Dendritic cell treated with granulocyte-macrophage colony-stimulating factor and Interleukin-4, amounts not matched to agents 40 ng/mL and 50 ng/mL, for 4 days (primary cell): ENCODE measurements around the gene BMP10.

Experiments
- H3K27ac Mint-ChIP-seq: one replicate; pipeline ENCODE4 v1.8.0; 2022; ENCODE audit warnings: mild to moderate bottlenecking, mixed read lengths
- H3K27me3 Mint-ChIP-seq: one replicate; pipeline ENCODE4 v1.8.0; 2022; ENCODE audit warnings: mild to moderate bottlenecking, mixed read lengths
- H3K36me3 Mint-ChIP-seq: one replicate; pipeline ENCODE4 v1.8.0; 2022; ENCODE audit warnings: low read depth, mixed read lengths
- H3K4me1 Mint-ChIP-seq: one replicate; pipeline ENCODE4 v1.8.0; 2022; ENCODE audit warnings: low read depth, mixed read lengths
- H3K4me3 Mint-ChIP-seq: one replicate; pipeline ENCODE4 v1.8.0; 2022; ENCODE audit warnings: mild to moderate bottlenecking, moderate library complexity, mixed read lengths
- H3K9me3 Mint-ChIP-seq: one replicate; pipeline ENCODE4 v1.8.0; 2022; ENCODE audit warnings: mixed read lengths
- intact Hi-C: fragments of 100-400 bp; cut with micrococcal nuclease; formaldehyde crosslinking; loops from one replicate; pipeline ENCODE4 v1.15.0; 2022

The BMP10 gene, protein sequence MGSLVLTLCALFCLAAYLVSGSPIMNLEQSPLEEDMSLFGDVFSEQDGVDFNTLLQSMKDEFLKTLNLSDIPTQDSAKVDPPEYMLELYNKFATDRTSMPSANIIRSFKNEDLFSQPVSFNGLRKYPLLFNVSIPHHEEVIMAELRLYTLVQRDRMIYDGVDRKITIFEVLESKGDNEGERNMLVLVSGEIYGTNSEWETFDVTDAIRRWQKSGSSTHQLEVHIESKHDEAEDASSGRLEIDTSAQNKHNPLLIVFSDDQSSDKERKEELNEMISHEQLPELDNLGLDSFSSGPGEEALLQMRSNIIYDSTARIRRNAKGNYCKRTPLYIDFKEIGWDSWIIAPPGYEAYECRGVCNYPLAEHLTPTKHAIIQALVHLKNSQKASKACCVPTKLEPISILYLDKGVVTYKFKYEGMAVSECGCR

DNA sequence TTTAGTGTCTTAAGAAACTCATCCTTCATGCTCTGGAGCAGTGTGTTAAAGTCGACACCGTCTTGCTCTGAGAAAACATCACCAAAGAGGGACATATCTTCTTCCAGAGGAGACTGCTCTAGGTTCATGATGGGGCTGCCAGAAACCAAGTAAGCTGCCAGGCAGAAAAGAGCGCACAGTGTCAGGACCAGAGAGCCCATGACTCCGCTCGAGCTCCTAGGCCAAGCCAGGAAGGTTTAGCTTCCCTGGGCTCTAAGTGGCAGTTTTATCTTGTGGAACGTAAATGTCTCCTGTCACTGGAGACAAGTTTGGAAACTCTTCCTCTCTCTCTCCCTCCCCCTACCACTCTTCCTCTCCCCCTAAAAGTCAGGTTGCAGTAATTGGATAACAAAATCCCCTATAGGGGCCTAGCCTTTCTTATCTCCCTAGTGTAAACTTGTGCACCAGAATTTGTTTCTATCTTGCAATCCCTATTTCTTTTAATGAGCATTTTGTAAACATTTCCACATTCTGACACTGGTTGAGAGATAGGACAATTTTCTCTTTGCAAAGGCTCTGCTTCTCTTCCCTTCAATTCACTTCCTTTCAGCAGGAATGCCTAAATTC, at the start of gene BMP10:
TSS of gene BMP10 (minus strand) at position 239 of the 606 bp plus-strand sequence. CDS start at position 200, 39 bp downstream.
- Mint-ChIP-seq H3K36me3 (no peaks in the 10 kb centered on the region), H3K27ac (peak within 1 kb of the TSS; percentile 39), H3K4me1 (peaks cover 7% of the 10 kb centered on the region), H3K27me3 (no peaks in the 10 kb centered on the region), H3K4me3 (no peak within 1 kb of the TSS), H3K9me3 (no peaks in the 10 kb centered on the region)
- intact Hi-C loops, result no loop called here

DNA sequence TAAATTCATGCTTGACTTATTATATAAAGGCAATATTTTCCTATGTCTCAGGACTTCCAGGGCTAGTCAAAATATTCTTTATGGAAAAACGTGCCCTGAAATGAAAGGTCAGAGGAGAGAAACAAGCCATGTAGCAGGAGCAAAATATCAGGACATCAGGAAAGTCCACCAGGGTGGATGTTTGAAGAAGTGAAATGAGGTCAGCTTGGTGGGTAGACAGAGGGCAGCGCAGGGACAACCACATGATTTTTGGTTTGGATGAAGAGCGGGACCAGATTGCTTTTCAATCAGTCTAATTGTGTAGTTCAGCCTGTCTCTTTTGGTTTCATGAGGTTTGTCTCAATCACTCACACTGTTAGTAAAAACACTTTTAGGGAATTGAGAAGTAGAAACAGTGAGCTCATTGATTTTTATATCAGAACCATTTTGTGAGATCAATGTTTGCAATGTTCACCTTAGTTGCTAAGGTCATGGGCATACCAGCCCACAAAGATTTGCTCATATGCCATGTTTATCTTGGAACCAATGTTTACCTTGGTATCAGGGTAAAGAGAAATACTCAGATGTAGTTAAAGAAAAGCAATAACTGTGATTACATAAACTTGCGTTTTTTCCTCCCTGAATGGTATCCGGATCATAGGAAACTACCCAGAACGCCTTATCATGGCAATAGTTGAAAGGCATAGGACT, 49.4 kb upstream of the BMP10 start:
- peaks cover 5% of the 10 kb centered on the region for H3K4me1 Mint-ChIP-seq
- no peaks in the 10 kb centered on the region for H3K27me3 Mint-ChIP-seq
- H3K36me3 Mint-ChIP-seq, result no peaks in the 10 kb centered on the region
- H3K27ac Mint-ChIP-seq, result no peak overlapping the region
- intact Hi-C loops, result no loop called here
- no peaks in the 10 kb centered on the region for H3K9me3 Mint-ChIP-seq
- no peak overlapping the region for H3K4me3 Mint-ChIP-seq

DNA sequence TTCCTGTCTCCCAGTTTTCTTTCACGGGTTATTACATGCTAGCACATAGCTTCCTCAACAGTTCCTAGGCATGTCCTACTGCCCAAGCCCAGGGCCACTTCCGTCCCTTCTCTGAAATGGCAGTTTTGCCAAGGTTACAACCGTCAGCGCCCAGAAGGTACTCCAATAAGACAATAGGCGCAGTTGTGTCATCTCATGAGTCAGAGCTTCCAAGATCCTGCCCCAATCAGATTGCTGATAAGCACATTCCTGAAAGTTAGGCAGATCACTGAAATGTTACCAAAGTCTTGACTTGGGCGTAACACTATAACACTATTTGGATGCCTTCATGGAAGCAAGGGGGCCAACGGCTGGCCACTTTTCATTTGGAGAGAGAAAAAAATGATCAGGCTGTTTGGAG, 47.3 kb upstream of the BMP10 start:
- Mint-ChIP-seq H3K27ac (no peak overlapping the region), H3K4me3 (no peak overlapping the region), H3K9me3 (no peaks in the 10 kb centered on the region), H3K27me3 (no peaks in the 10 kb centered on the region), H3K36me3 (no peaks in the 10 kb centered on the region), H3K4me1 (peaks cover 5% of the 10 kb centered on the region)
- intact Hi-C loops, result no loop called here

DNA sequence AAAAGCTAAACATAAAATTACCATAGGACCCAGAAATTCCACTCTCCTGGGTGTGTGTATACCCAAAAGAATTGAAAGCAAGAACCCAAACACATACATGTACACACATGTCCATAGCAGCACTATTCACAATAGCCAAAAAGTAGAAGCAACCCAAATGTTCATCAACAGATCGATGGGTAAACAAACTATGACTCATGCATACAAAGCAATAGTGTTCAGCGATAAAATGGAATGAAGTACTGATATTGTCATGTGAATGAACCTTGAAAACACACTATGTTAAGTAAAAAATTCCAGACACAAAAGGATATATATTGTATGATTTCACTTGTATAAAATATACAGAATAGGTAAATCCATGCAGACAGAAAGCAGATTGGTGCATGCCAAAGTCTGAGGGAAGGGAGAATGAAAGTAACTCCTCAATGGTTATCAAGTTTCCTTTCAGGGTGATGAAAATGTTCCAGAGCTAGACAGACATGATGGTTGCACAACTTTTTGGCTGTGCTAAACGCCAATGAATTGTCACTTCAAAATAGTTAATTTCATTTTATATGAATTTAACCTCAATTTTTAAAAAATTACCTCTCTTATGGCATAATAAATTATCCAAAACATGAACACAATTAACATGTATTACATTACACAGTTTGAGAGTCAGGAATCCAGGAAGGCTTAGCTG, 46.0 kb upstream of the BMP10 start:
- intact Hi-C loops, result no loop called here
- no peaks in the 10 kb centered on the region for H3K9me3 Mint-ChIP-seq
- no peaks in the 10 kb centered on the region for H3K27me3 Mint-ChIP-seq
- H3K27ac Mint-ChIP-seq, result no peak overlapping the region
- no peaks in the 10 kb centered on the region for H3K36me3 Mint-ChIP-seq
- H3K4me3 Mint-ChIP-seq, result no peak overlapping the region
- H3K4me1 Mint-ChIP-seq, result peaks cover 5% of the 10 kb centered on the region

DNA sequence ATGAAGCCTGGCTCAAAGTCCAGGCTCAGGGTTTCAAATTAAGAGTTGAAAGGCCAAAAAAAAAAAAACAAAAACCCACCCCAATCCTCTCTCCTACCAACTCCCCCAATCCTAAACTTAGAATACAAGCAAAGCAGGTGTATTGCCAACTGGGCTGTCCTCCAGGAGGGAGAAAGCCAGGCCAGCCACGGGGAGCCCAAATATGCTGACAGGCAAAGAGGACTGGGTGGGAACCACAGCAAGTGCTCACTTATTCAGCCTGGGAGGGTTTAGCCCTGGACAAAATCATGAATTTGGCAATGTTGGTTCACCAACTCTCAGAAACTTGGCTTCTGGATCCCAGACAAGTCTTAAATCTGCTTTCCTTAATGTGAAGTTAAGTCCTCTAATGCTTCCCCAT, 45.0 kb upstream of the BMP10 start:
- Mint-ChIP-seq H3K9me3 (no peaks in the 10 kb centered on the region), H3K27me3 (no peaks in the 10 kb centered on the region), H3K27ac (no peak overlapping the region), H3K4me1 (peaks cover 5% of the 10 kb centered on the region), H3K4me3 (no peak overlapping the region), H3K36me3 (no peaks in the 10 kb centered on the region)
- intact Hi-C loops, result no loop called here

DNA sequence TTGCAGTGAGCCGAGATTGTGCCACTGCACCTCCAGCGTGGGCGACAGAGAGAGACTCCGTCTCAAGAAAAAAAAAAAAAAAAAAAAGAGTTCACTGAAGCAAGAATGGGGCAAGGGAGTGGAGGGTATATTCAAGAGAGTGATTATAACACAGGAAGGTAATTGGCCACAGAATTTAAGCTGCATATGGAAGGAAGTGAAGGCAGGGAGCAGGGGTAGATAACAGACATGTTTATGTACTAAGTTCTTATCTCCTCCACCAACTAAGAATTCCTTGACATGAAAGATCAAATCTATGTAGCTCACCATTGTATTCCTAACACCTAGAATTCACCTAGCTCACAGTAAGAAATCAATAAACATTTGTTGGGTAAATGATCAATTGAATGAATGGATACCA, 44.2 kb upstream of the BMP10 start:
- H3K27me3 Mint-ChIP-seq, result no peaks in the 10 kb centered on the region
- no peaks in the 10 kb centered on the region for H3K36me3 Mint-ChIP-seq
- peaks cover 2% of the 10 kb centered on the region for H3K4me1 Mint-ChIP-seq
- H3K9me3 Mint-ChIP-seq, result no peaks in the 10 kb centered on the region
- H3K4me3 Mint-ChIP-seq, result no peak overlapping the region
- H3K27ac Mint-ChIP-seq, result no peak overlapping the region
- intact Hi-C loops, result no loop called here

DNA sequence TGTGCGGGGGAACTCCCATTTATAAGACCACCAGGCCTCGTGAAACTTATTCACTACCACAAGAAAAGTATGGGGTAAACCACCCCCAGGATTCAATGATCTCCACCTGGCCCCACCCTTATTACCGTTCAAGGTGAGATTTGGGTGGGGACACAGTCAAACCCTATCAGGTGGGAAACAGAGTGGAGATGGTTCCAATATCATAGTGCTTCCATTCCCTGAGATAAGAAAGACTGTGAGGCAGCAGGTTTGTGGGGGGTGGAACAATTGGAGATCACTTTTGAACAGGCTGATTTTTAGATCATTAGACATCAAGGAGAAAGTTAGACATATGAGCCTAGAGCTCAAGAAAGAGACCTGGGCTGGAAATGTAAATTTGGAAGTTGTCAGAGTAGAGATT, 42.2 kb upstream of the BMP10 start:
- Mint-ChIP-seq H3K9me3 (no peaks in the 10 kb centered on the region), H3K4me3 (no peak overlapping the region), H3K27me3 (no peaks in the 10 kb centered on the region), H3K4me1 (peaks cover 15% of the 10 kb centered on the region), H3K36me3 (no peaks in the 10 kb centered on the region), H3K27ac (no peak overlapping the region)
- intact Hi-C loops, result no loop called here

DNA sequence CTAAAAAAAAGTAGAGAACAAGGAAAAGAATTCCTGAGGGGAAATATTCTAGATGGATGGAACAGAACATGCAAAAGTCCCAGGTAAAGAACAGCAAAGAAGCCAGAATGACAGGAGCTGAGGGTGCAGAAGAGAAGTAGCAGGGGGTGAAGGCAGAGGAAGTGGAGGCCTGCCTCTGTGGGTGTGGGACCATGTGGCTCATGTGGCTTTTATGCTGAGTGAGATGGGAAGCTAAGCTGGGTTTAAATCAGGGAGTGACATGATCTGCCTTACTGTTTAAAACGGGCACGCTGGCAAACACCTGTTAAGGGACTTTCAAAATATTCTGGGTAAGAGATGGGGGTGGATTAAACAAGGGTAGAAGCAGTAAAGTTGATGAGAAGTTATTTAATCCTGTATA, 41.5 kb upstream of the BMP10 start:
- no peaks in the 10 kb centered on the region for H3K9me3 Mint-ChIP-seq
- no peak overlapping the region for H3K4me3 Mint-ChIP-seq
- H3K36me3 Mint-ChIP-seq, result no peaks in the 10 kb centered on the region
- no peaks in the 10 kb centered on the region for H3K27me3 Mint-ChIP-seq
- H3K27ac Mint-ChIP-seq, result no peak overlapping the region
- peaks cover 21% of the 10 kb centered on the region for H3K4me1 Mint-ChIP-seq
- intact Hi-C loops, result no loop called here

DNA sequence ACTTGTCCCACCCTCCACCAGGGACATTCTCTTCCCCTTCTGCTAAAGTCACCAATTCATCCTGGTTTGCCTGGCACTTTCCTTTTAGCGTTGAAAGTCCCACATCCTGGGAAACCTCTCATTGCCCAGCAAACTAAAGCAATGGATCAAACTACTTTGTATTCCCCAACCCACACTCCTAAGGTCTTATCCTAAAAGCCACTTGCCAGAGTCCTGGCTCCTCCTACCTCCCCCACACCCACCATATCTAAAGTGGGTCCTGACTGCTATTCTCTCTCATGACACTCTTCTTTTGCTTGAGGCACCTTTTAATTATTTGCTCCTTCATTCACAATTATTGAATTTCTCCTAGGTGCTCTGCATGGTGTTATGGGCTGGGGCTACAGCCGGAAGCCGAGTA, 40.9 kb upstream of the BMP10 start:
- no peaks in the 10 kb centered on the region for H3K27me3 Mint-ChIP-seq
- H3K4me1 Mint-ChIP-seq, result peaks cover 26% of the 10 kb centered on the region
- no peak overlapping the region for H3K4me3 Mint-ChIP-seq
- H3K9me3 Mint-ChIP-seq, result no peaks in the 10 kb centered on the region
- H3K36me3 Mint-ChIP-seq, result no peaks in the 10 kb centered on the region
- intact Hi-C loops, result no loop called here
- H3K27ac Mint-ChIP-seq, result no peak overlapping the region

DNA sequence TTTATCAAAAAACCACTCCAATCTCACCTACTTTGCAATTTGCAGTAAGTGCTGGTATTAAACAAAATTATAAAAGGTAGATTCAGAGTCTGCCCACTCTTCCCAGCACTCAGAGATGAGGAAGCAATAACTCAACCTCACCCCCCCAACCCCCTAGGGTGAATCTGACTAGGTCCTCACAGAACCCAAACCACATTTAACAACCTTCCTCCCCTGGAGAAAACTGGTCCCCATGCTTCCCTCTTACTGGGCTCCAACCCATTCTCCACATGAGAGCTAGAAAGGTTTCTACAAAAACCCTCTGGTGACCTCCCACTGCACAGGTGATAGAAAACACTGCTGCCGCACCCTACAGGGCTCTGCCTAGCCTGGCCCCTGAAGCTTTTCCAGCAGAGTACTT, 40.5 kb upstream of the BMP10 start:
- H3K4me1 Mint-ChIP-seq, result peaks cover 26% of the 10 kb centered on the region

DNA sequence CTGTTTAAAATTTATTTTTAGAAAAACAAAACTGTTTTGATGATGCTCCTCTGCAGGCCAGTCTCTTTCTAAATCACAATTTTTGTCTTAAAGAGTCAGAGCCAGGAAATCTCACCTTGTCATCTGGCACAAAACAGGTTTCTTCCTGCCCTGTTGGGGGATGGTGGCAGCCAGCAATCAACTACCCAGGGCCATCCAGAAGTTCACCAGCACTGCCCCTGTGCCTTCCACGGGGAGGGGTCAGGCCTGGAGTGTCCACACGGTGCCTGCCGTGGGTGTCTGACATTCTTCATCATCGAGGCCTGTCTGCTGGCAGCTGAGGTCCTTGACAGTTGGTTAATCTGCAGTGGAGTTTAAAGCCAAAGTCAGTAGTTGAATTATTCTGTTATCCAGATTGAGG, 40.0 kb upstream of the BMP10 start:
- H3K36me3 Mint-ChIP-seq, result no peaks in the 10 kb centered on the region
- no peak overlapping the region for H3K27ac Mint-ChIP-seq
- peaks cover 26% of the 10 kb centered on the region for H3K4me1 Mint-ChIP-seq
- H3K27me3 Mint-ChIP-seq, result no peaks in the 10 kb centered on the region
- no peaks in the 10 kb centered on the region for H3K9me3 Mint-ChIP-seq
- intact Hi-C loops, result no loop called here
- H3K4me3 Mint-ChIP-seq, result no peak overlapping the region

More for the DNA sequence above, 40.5 kb upstream of the BMP10 start:
- no peak overlapping the region for H3K4me3 Mint-ChIP-seq
- no peak overlapping the region for H3K27ac Mint-ChIP-seq
- intact Hi-C loops, result no loop called here
- no peaks in the 10 kb centered on the region for H3K36me3 Mint-ChIP-seq
- no peaks in the 10 kb centered on the region for H3K9me3 Mint-ChIP-seq
- H3K27me3 Mint-ChIP-seq, result no peaks in the 10 kb centered on the region

DNA sequence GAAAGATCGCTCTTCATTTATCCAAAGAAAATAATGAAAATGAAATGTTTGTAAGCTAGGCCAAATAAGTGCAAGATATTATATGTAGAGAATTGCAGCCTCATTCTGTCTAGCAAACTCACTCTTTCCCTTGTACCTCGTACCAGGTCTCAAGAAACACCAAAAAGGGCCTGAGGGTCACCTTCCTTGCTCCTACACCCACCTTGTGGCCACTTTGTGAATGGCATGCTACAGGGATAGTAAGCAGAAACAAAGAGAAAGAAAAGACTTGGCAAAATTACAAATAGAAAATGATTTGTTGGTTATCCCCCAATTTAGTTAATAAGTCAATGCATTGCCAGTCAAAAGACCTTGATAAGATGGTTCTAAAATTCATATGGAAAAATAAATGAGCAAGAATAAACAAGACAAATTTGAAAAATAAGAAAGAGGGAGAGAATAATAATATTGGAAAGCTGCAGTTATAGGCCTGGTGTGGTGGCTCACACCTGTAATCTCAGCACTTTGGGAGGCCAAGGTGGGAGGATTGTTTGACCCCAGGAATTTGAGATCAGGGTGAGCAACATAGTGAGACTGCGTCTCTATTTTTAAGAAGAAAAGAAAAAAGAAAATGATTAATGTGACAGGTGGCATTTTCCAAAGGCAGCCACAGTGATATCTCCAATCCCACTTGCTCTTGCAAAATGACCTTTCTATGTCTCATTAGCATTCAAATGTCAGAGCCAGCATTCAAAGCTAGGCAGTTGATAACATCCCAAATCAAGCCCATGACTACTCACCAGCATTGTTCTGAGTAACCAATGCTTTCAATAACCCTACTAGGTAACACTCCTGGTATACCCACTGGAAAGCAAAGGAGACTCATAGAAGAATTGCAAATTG, 38.8 kb upstream of the BMP10 start:
- H3K4me1 Mint-ChIP-seq, result peaks cover 26% of the 10 kb centered on the region
- no peaks in the 10 kb centered on the region for H3K9me3 Mint-ChIP-seq
- intact Hi-C loops, result loop anchor here (1.0 to 5.0 kb wide), 3 partner anchors 53 to 203 kb away; no protein-coding TSS in a partner anchor
- peak overlapping the region; percentile 62 for H3K27ac Mint-ChIP-seq
- H3K36me3 Mint-ChIP-seq, result no peaks in the 10 kb centered on the region
- no peaks in the 10 kb centered on the region for H3K27me3 Mint-ChIP-seq
- no peak overlapping the region for H3K4me3 Mint-ChIP-seq

DNA sequence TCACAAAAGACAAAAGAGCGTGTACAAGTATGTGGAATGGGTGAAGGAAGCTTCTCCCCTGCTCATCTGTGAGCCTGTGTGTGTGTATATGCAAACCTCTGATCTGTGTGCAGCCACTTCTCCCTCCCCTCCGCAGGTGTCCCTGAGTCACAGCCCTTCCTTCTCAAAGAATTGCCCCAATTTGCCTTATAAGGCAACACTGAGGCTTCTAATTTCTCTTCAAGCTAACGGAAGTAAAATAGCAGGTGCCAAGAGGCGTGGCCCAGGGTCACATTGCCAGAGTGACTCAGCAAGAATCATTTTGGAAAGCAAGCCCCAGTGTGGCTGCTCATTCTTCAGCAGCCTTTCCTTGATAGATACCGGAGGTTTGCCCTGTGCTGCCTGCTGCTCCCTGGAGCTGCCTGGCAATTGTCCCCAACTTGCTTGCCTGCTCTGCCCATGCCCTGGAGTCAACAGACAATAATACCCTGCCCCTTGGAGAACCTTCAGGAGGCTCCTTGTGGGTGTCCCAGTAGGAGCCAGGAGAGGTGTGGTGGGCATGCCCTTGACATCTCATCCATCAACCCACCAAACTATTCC, 37.3 kb upstream of the BMP10 start:
- H3K4me3 Mint-ChIP-seq, result no peak overlapping the region
- peak overlapping the region; percentile 86 for H3K27ac Mint-ChIP-seq
- H3K9me3 Mint-ChIP-seq, result no peaks in the 10 kb centered on the region
- intact Hi-C loops, result loop anchor here (5.0 kb wide), 2 partner anchors 51 to 201 kb away; no protein-coding TSS in a partner anchor
- no peaks in the 10 kb centered on the region for H3K27me3 Mint-ChIP-seq
- peaks cover 26% of the 10 kb centered on the region for H3K4me1 Mint-ChIP-seq
- no peaks in the 10 kb centered on the region for H3K36me3 Mint-ChIP-seq
